GM12878 (cell line): ENCODE measurements around the gene SPIB. TPM values are rescaled to one million over a fixed set of nuclear protein-coding genes. Genes with fewer than 3 reads are reported as not detected.

Experiments
- ATAC-seq: fragments of 200-7000 bp; cut with Tn5 transposase; 3 replicates; pipeline ENCODE4 v1.9.1; 2020; ENCODE audit warnings: mild to moderate bottlenecking, moderate library complexity
- BruUV-seq: library from RNA; stranded (reverse); fragments of 400-500 nt; replicated peaks from 2 replicates; lab custom pipeline; 2021; lab: Mats Ljungman, UMichigan
- CTCF ChIA-PET: fragments of 300-600 bp; sonication (Branson Sonifier 250); formaldehyde crosslinking; extraction: SDS; loops from one replicate; lab custom pipeline; 2021; ENCODE audit warnings: inconsistent platforms; lab: Yijun Ruan, JAX
- POLR2A ChIA-PET: fragments of 350-600 bp; formaldehyde crosslinking; extraction: SDS; loops from one replicate; lab custom pipeline; 2021; ENCODE audit warnings: inconsistent platforms; lab: Charles Lee
- RAD21 ChIA-PET: fragments of 300-600 bp; sonication (Branson Sonifier 250); formaldehyde crosslinking; loops from one replicate; lab custom pipeline; 2023; ENCODE audit warnings: antibody characterized with exemption; ENCODE audit not compliant: unreplicated experiment; lab: Charles Lee
- SMC1A ChIA-PET: fragments of 300-600 bp; sonication (Branson Sonifier 250); formaldehyde crosslinking; loops from one replicate; lab custom pipeline; 2023; ENCODE audit not compliant: unreplicated experiment, uncharacterized antibody; lab: Charles Lee
- DNase-seq: peaks from one replicate; pipeline ENCODE4 v3.0.0-alpha.2; 2011; ENCODE audit warnings: low read depth, low spot score
- FAIRE-seq: peaks from 3 replicates; lab custom pipeline; 2011; peaks lifted over from hg19 to GRCh38; lab: Jason Lieb, UNC
- H2AFZ ChIP-seq: 2 replicates; pipeline ENCODE4 v1.6.0; 2011; ENCODE audit warnings: low read depth, low read length, control low read depth; ENCODE audit not compliant: control insufficient read depth
- H3K27ac ChIP-seq: 2 replicates; pipeline ENCODE4 v1.5.1; 2011; ENCODE audit warnings: control low read depth; ENCODE audit not compliant: control insufficient read depth, insufficient read depth
- H3K27me3 ChIP-seq, 2 experiments: replicated peaks in 1 of 2; 2 replicates each; pipeline versions ENCODE4 v1.6.0 to v1.6.1; 2011; ENCODE audit warnings: low read length in 1 of 2; ENCODE audit not compliant: control insufficient read depth in 2 of 2, insufficient read depth in 2 of 2
- H3K36me3 ChIP-seq, 2 experiments: 2 replicates each; pipeline ENCODE4 v1.5.1; 2011; ENCODE audit warnings: low read length in 1 of 2; ENCODE audit not compliant: control insufficient read depth in 2 of 2, insufficient read depth in 2 of 2
- H3K4me1 ChIP-seq: 2 replicates; pipeline ENCODE4 v1.6.1; 2011; ENCODE audit warnings: mild to moderate bottlenecking, low read length, moderate library complexity, mixed read lengths; ENCODE audit not compliant: control insufficient read depth, insufficient read depth
- H3K4me2 ChIP-seq: 2 replicates; pipeline ENCODE4 v1.6.0; 2011; ENCODE audit warnings: control low read depth; ENCODE audit not compliant: control insufficient read depth, insufficient read depth
- H3K4me3 ChIP-seq: fragments of 200-600 bp; sonication (generic); 2 replicates; pipeline ENCODE4 v1.5.1; 2016
- H3K79me2 ChIP-seq: 2 replicates; pipeline ENCODE4 v1.6.0; 2011; ENCODE audit warnings: low read length; ENCODE audit not compliant: control insufficient read depth, insufficient read depth
- H3K9ac ChIP-seq: 2 replicates; pipeline ENCODE4 v1.8.0; 2011; ENCODE audit warnings: low read length, control low read depth, mixed read lengths; ENCODE audit not compliant: control insufficient read depth, insufficient read depth
- H3K9me3 ChIP-seq: replicated peaks from 3 replicates; pipeline ENCODE4 v1.5.1; 2011; ENCODE audit warnings: mild to moderate bottlenecking, low read length; ENCODE audit not compliant: control insufficient read depth, insufficient read depth
- H4K20me1 ChIP-seq: 2 replicates; pipeline ENCODE4 v1.6.0; 2011; ENCODE audit not compliant: control insufficient read depth, insufficient read depth
- ASH2L ChIP-seq: fragments of 300-600, 200-600 bp; sonication (generic); IDR thresholded peaks from 2 replicates; pipeline ENCODE4 v1.6.1; 2017; ENCODE audit warnings: low read depth, mild to moderate bottlenecking, borderline replicate concordance
- E4F1 ChIP-seq: fragments of 450-650 bp; IDR thresholded peaks from 2 replicates; pipeline ENCODE4 v1.6.1; 2018; ENCODE audit warnings: borderline replicate concordance, mild to moderate bottlenecking; ENCODE audit not compliant: partially characterized antibody
- HDGF ChIP-seq: fragments of 450-650 bp; IDR thresholded peaks from 2 replicates; pipeline ENCODE4 v1.6.1; 2016; ENCODE audit warnings: antibody characterized with exemption
- IRF5 ChIP-seq: fragments of 450-650 bp; IDR thresholded peaks from 2 replicates; pipeline ENCODE4 v1.6.1; 2017; ENCODE audit warnings: borderline replicate concordance
- NR2C1 ChIP-seq: fragments of 450-650 bp; IDR thresholded peaks from 2 replicates; pipeline ENCODE4 v1.6.1; 2017; ENCODE audit warnings: antibody characterized with exemption, mild to moderate bottlenecking, moderate library complexity
- NR2F1 ChIP-seq: fragments of 450-650 bp; conservative IDR thresholded peaks from 2 replicates; pipeline ENCODE4 v1.6.1; 2017; ENCODE audit warnings: mild to moderate bottlenecking
- NRF1 ChIP-seq: conservative IDR thresholded peaks from 2 replicates; pipeline ENCODE4 v1.6.1; 2011; ENCODE audit warnings: mild to moderate bottlenecking, low read depth, low read length, improper control_type of control experiment
- RB1 ChIP-seq: fragments of 450-650 bp; formaldehyde crosslinking; IDR thresholded peaks from 2 replicates; pipeline ENCODE4 v1.6.1; 2017; ENCODE audit warnings: mild to moderate bottlenecking, borderline replicate concordance
- SMAD1 ChIP-seq: fragments of 450-650 bp; IDR thresholded peaks from 2 replicates; pipeline ENCODE4 v1.6.1; 2018; ENCODE audit warnings: mild to moderate bottlenecking, low read depth; ENCODE audit not compliant: partially characterized antibody
- SUZ12 ChIP-seq: fragments of 200-600 bp; sonication (generic); IDR thresholded peaks from one replicate; pipeline ENCODE4 v1.6.1; 2018; ENCODE audit warnings: antibody characterized with exemption, mild to moderate bottlenecking; ENCODE audit not compliant: unreplicated experiment
- ZBTB40 ChIP-seq: fragments of 450-650 bp; IDR thresholded peaks from 2 replicates; pipeline ENCODE4 v1.6.1; 2016; ENCODE audit warnings: mild to moderate bottlenecking, moderate library complexity, borderline replicate concordance
- ZNF687 ChIP-seq: fragments of 450-650 bp; IDR thresholded peaks from 2 replicates; pipeline ENCODE4 v1.6.1; 2017; ENCODE audit warnings: mild to moderate bottlenecking, moderate library complexity
- WGBS: methylation state at CpG from one replicate; pipeline ENCODE4 v1.1.6; 2016; ENCODE audit warnings: low lambda C conversion rate; ENCODE audit not compliant: insufficient replicate concordance, insufficient coverage; ENCODE audit errors: missing lambda C conversion rate; 5-methylcytosine and 5-hydroxymethylcytosine counted together
- in situ Hi-C: fragments of 300-500 bp; cut with MboI; formaldehyde crosslinking; loops from 9 replicates; pipeline ENCODE4 v1.14.3; 2018; ENCODE audit warnings: mixed read lengths
- intact Hi-C: fragments of 100-400 bp; cut with micrococcal nuclease; formaldehyde crosslinking; loops from one replicate; pipeline ENCODE4 v1.14.2; 2022; ENCODE audit not compliant: unreplicated experiment
- polyA plus RNA-seq, 11 experiments: library from polyadenylated mRNA; depleted of rRNA in 4 of 11; unstranded in 6 of 11; stranded (reverse) in 5 of 11; fragments of >200 nt; fragmentation: Nextera tagmentation in 4 of 11; fragmentation: Illumina TruSeq in 1 of 11; extraction: Ambion mirVana in 4 of 11; extraction: Trizol in 1 of 11; gene quantifications; 1 replicate in 1 of 11; 2 replicates in 10 of 11; pipeline versions ENCODE4 v1.2.1 to v1.2.3, GENCODE V29; 2011 to 2016; ENCODE audit warnings: inconsistent platforms in 2 of 11, missing spikeins in 2 of 11, low read depth in 1 of 11
- total RNA-seq, 4 experiments: library from RNA; depleted of rRNA in 3 of 4; stranded (reverse); fragments of >200 nt in 3 of 4; fragmentation: Illumina TruSeq in 1 of 4; extraction: Trizol in 1 of 4; gene quantifications; 2 replicates each; pipeline versions ENCODE4 v1.2.1 to v1.2.3, GENCODE V29; 2013 to 2021

The SPIB gene
- total and polyA plus RNA-seq, 10 of the 15 experiments (the other 5 are each of a cell fraction or from before 2014, with no cell fraction given) = 3.5 to 123 (median 56.0) TPM

DNA sequence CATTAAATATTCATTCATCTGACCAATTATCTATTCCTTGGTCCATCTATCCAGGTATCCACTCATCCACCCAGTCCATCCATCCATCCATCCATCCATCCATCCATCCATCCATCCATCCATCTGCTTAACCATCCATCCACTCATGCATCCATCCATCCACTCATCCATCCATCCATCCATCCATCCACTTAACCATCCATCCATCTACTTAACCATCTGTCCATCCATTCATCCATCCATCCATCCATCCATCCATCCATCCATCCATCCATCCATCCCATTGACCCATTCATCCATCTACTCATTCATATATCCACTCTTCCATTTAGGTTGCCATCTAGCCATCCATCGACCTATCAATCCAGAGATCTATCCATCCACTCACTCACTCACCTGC, 25.3 kb downstream of the SPIB start:
- no peak overlapping the region for H3K4me2 ChIP-seq
- ChIA-PET SMC1A (no interaction called here), CTCF (interaction anchor here (0.6 kb wide), 1 partner anchor 161 kb away, joined by 3 read pairs; no protein-coding TSS in a partner anchor), RAD21 (no interaction called here), POLR2A (no interaction called here)
- H3K4me1 ChIP-seq = no peaks in the 10 kb centered on the region
- H3K27me3 ChIP-seq = no peaks in the 10 kb centered on the region
- H4K20me1 ChIP-seq = no peaks in the 10 kb centered on the region
- no peaks in the 10 kb centered on the region for H3K9me3 ChIP-seq
- intact Hi-C loops = no loop called here
- H3K9ac ChIP-seq = no peak overlapping the region
- no peaks in the 10 kb centered on the region for H3K36me3 ChIP-seq
- ATAC-seq = no peak
- in situ Hi-C loops = no loop called here
- BruUV-seq = no TSS peak
- 0% methylated on average over 1 of the region's 1 CpG for WGBS
- no peak overlapping the region for H2AFZ ChIP-seq
- DNase-seq = no peak
- H3K79me2 ChIP-seq = no peaks in the 10 kb centered on the region
- no peak overlapping the region for H3K27ac ChIP-seq
- H3K4me3 ChIP-seq = no peak overlapping the region
- FAIRE-seq = no peak
- TF ChIP-seq ASH2L (no peak), NR2F1 (no peak), SMAD1 (no peak), ZNF687 (no peak), ZBTB40 (no peak), SUZ12 (no peak), E4F1 (no peak), NR2C1 (no peak), NRF1 (no peak), IRF5 (no peak), HDGF (no peak), RB1 (no peak)
